ENCODE data around the gene CYSRT1. TPM values are rescaled to one million over a fixed set of nuclear protein-coding genes. Genes with fewer than 3 reads are reported as not detected.

CYSRT1 gene
- polyA plus RNA-seq, 3 donors = 0.17 TPM; not detected in 2

DNA sequence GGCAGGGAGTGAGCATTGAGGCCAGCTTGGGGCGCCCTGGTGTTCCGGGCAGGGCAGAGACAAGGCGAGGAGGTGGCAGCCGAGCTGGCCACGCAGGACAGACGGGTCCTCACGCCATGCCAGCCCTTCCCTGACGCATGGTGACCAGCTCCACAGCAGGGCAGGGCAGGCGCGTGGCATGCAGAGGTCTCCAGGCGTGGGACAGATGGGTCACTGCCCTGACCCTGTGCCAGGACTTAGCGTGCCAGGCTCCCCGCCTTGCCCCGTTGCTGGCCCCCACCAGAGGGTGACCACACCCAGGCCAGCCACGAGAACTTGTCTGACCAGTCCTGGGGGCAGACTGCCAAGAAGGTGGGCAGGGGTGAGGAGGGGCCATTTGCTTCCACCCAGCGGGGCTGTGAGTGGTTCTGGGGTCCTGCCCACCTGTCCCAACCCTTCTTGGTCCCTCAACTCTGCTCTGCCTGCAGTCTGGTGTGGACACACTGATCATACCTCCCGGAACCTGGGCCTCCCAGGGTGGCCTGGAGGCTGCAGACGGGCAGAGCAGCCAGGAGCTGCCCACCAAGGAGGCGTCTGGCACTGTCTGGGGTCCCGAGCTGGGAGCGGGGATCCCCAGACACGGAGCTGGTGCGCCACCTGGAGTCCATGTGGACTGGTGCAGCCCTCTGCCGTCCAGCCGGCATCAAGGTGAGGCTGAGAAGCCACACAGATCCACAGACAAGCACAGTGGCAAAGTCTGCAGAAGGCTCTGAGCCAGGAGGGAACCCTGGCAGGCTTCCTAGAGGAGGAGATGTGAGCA lies 2.3 kb downstream of the CYSRT1 start, which contains the start of gene RNF224:
Gene RNF224 (plus strand): TSS at position 449 of the 799 bp plus-strand sequence. CDS start 834 bp downstream, outside the sequence.
- Histone ChIP-seq H3K9me3 (replicated peaks in 1 of 2; ENCODE audit: control insufficient read depth in 1 of 2, insufficient read depth in 1 of 2, low read length in 2 of 2) (no peaks in the 10 kb centered on the region), H3K36me3 (replicated peaks in 1 of 2; ENCODE audit: control insufficient read depth in 1 of 2, insufficient read depth in 2 of 2, low read length in 2 of 2) (no peaks in the 10 kb centered on the region), H3K27ac (ENCODE audit: low read depth in 1 of 2, low read length in 2 of 2) (no peak within 1 kb of the TSS), H3K79me2 (ENCODE audit: insufficient read depth, low read length) (no peaks in the 10 kb centered on the region), H3K4me1 (ENCODE audit: control insufficient read depth in 1 of 2, insufficient read depth in 2 of 2, low read length in 2 of 2) (peaks cover 24 to 28% of the 10 kb centered on the region in 2 donors), H3K27me3 (ENCODE audit: control insufficient read depth in 2 of 2, insufficient read depth in 2 of 2, low read length in 2 of 2) (peaks cover 0 to 11% of the 10 kb centered on the region in 2 donors), H3K9ac (ENCODE audit: insufficient read depth, low read length, poor library complexity, severe bottlenecking) (no peak within 1 kb of the TSS), H4K20me1 (ENCODE audit: insufficient read depth, low read length) (no peaks in the 10 kb centered on the region), H2AFZ (ENCODE audit: insufficient read depth, low read depth, low read length, poor library complexity, severe bottlenecking) (no peak within 1 kb of the TSS), H3K4me3 (replicated peaks in 1 of 3; ENCODE audit: low read depth in 2 of 3, low read length in 3 of 3) (no peak within 1 kb of the TSS), H3K4me2 (replicated peaks; ENCODE audit: extremely low read depth, low read length, poor library complexity, severe bottlenecking) (no peak within 1 kb of the TSS)
- Mint-ChIP-seq H3K27ac (peak within 1 kb of the TSS in 2 of 7 donors; percentile 41 to 64), H3K9me3 (peaks cover 0 to 4% (median 0%) of the 10 kb centered on the region in 7 donors), H3K4me3 (peak within 1 kb of the TSS in 1 of 2 donors; percentile 60), H3K27me3 (ENCODE audit: low read depth in 3 of 3) (peaks cover 4 to 34% (median 5%) of the 10 kb centered on the region in 3 donors), H3K4me1 (peaks cover 20% of the 10 kb centered on the region), H3K36me3 (no peaks in the 10 kb centered on the region)
- 37% methylated on average over 24 of the region's 25 CpGs for WGBS (ENCODE audit: insufficient coverage)
- intact Hi-C loops (cut with micrococcal nuclease) = loop anchor here in 1 of 2 donors (5.0 kb wide), 1 partner anchor 110 kb away; no protein-coding TSS in a partner anchor
- DNase-seq = peak; percentile 54 to 68 (median 62)
- TF ChIP-seq CTCF (IDR thresholded peaks at IDR 0.05) = peak; percentile 87

DNA sequence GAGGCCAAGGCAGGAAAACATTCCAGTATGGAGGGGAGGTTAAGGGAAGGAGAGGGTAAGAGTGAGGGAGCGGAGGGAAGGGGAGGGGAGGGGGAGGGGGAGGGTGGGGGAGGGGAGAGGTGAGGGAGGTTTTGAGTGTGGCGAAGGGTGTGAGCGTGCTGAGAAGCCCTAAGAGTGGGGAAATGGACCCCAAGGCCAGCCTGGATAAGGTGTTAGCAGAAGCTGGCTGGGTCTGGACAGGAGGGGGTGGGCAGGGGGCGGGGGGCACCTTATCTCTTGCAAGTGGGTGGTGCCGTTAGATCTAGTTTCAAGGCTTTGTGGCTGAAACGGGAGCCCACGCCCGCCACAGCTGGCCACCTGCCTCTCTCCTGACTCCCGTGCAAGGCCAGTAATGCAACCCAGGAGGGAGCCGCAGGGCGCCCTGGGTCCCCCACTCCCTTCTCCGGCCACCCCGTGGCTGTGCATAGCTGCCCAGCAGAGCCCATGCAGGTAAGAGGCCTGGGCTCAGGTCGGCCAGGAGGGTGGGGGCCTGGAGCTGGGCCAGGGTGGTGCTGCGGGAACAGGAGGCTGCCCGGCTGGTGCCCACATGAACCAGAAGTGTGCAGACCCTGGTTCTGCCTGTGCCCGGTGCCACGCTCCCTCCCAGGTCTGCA lies 3.0 kb downstream of the CYSRT1 start:
- Histone ChIP-seq H3K79me2 (ENCODE audit: insufficient read depth, low read length) (no peaks in the 10 kb centered on the region), H3K9ac (ENCODE audit: insufficient read depth, low read length, poor library complexity, severe bottlenecking) (no peak overlapping the region), H3K4me3 (replicated peaks in 1 of 3; ENCODE audit: low read depth in 2 of 3, low read length in 3 of 3) (no peak overlapping the region), H3K36me3 (replicated peaks in 1 of 2; ENCODE audit: control insufficient read depth in 1 of 2, insufficient read depth in 2 of 2, low read length in 2 of 2) (no peaks in the 10 kb centered on the region), H3K27me3 (ENCODE audit: control insufficient read depth in 2 of 2, insufficient read depth in 2 of 2, low read length in 2 of 2) (peaks cover 0 to 9% of the 10 kb centered on the region in 2 donors), H4K20me1 (ENCODE audit: insufficient read depth, low read length) (no peaks in the 10 kb centered on the region), H3K9me3 (replicated peaks in 1 of 2; ENCODE audit: control insufficient read depth in 1 of 2, insufficient read depth in 1 of 2, low read length in 2 of 2) (no peaks in the 10 kb centered on the region), H3K4me1 (ENCODE audit: control insufficient read depth in 1 of 2, insufficient read depth in 2 of 2, low read length in 2 of 2) (peaks cover 17 to 20% of the 10 kb centered on the region in 2 donors), H3K27ac (ENCODE audit: low read depth in 1 of 2, low read length in 2 of 2) (no peak overlapping the region), H3K4me2 (replicated peaks; ENCODE audit: extremely low read depth, low read length, poor library complexity, severe bottlenecking) (no peak overlapping the region), H2AFZ (ENCODE audit: insufficient read depth, low read depth, low read length, poor library complexity, severe bottlenecking) (no peak overlapping the region)
- H3K4me3 Mint-ChIP-seq = peak overlapping the region in 1 of 2 donors; percentile 60
- WGBS (ENCODE audit: insufficient coverage) = 39% methylated on average over 10 of the region's 18 CpGs
- peaks cover 0 to 4% (median 0%) of the 10 kb centered on the region in 7 donors for H3K9me3 Mint-ChIP-seq
- no peaks in the 10 kb centered on the region for H3K36me3 Mint-ChIP-seq
- H3K4me1 Mint-ChIP-seq = peaks cover 17% of the 10 kb centered on the region
- no peak for DNase-seq
- H3K27ac Mint-ChIP-seq = no peak overlapping the region
- intact Hi-C loops (cut with micrococcal nuclease) = loop anchor here in 1 of 2 donors (5.0 kb wide), 1 partner anchor 111 kb away; no protein-coding TSS in a partner anchor
- no peak for TF ChIP-seq CTCF (IDR thresholded peaks at IDR 0.05)
- H3K27me3 Mint-ChIP-seq (ENCODE audit: low read depth in 3 of 3) = peaks cover 2 to 34% (median 5%) of the 10 kb centered on the region in 3 donors
